ENCODE results near the gene COMTD1.

DNA sequence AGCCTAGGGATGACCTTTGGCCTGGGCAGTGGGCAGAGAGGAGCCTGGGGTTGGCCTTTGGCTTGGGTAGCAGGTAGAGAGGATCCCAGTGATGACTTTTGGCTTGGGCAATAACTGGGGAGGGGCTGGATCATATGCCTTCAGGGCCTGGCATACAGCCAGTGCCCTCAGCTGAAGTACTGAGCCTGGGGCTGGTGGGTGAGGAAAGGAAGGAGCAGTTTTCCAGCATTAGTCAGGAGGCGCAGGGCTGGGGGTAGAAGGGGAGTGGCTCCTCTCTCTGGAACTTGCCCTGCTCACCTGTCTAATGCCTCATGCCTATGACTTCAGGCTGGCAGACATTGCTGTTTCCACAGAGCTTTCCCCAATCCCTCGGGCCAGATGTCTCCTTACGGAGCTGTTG is 15.2 kb upstream of the COMTD1 start:
- TF ChIP-seq, protein P1, sequence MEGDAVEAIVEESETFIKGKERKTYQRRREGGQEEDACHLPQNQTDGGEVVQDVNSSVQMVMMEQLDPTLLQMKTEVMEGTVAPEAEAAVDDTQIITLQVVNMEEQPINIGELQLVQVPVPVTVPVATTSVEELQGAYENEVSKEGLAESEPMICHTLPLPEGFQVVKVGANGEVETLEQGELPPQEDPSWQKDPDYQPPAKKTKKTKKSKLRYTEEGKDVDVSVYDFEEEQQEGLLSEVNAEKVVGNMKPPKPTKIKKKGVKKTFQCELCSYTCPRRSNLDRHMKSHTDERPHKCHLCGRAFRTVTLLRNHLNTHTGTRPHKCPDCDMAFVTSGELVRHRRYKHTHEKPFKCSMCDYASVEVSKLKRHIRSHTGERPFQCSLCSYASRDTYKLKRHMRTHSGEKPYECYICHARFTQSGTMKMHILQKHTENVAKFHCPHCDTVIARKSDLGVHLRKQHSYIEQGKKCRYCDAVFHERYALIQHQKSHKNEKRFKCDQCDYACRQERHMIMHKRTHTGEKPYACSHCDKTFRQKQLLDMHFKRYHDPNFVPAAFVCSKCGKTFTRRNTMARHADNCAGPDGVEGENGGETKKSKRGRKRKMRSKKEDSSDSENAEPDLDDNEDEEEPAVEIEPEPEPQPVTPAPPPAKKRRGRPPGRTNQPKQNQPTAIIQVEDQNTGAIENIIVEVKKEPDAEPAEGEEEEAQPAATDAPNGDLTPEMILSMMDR (IDR thresholded peaks at IDR 0.05), result no peak
- no peak for TF ChIP-seq POLR2A (IDR thresholded peaks at IDR 0.05)
- no peak for TF ChIP-seq POLR2AphosphoS5 (IDR thresholded peaks at IDR 0.05)
